ENCODE measurements around the gene NCBP3.
A peak's percentile ranks its signal among the peaks of the same experiment; 100 is the strongest.

The NCBP3 gene

GRCh38 chr17:3890082-3890877 lies 44.2 kb upstream of the NCBP3 start:
- H3K27ac ChIP-seq (ENCODE audit: low read depth, low read length): no peak overlapping the region
- H3K27me3 ChIP-seq (ENCODE audit: control insufficient read depth in 1 of 2, insufficient read depth in 2 of 2, low read length in 2 of 2): no peaks in the 10 kb centered on the region
- H3K9me3 ChIP-seq (ENCODE audit: control insufficient read depth in 1 of 2, low read length in 2 of 2): no peaks in the 10 kb centered on the region
- no peak overlapping the region for H3K4me3 ChIP-seq (ENCODE audit: low read depth in 1 of 2, low read length in 2 of 2)
- H3K36me3 ChIP-seq (ENCODE audit: control insufficient read depth in 1 of 2, insufficient read depth in 2 of 2, low read length in 2 of 2): no peaks in the 10 kb centered on the region
- peaks cover 55 to 81% of the 10 kb centered on the region in 2 donors for H3K4me1 ChIP-seq (ENCODE audit: control insufficient read depth in 1 of 2, insufficient read depth in 2 of 2, low read length in 2 of 2)
- H3K9ac ChIP-seq (ENCODE audit: low read depth in 1 of 2, low read length in 2 of 2): peak overlapping the region in 1 of 2 donors; percentile 6

GRCh38 chr17:3889325-3890012 lies 43.4 kb upstream of the NCBP3 start:
- Histone ChIP-seq H3K36me3 (ENCODE audit: control insufficient read depth in 1 of 2, insufficient read depth in 2 of 2, low read length in 2 of 2) (peaks cover 0 to 3% of the 10 kb centered on the region in 2 donors), H3K27ac (ENCODE audit: low read depth, low read length) (no peak overlapping the region), H3K27me3 (ENCODE audit: control insufficient read depth in 1 of 2, insufficient read depth in 2 of 2, low read length in 2 of 2) (no peaks in the 10 kb centered on the region), H3K4me1 (ENCODE audit: control insufficient read depth in 1 of 2, insufficient read depth in 2 of 2, low read length in 2 of 2) (peaks cover 47 to 76% of the 10 kb centered on the region in 2 donors), H3K9ac (ENCODE audit: low read depth in 1 of 2, low read length in 2 of 2) (peak overlapping the region in 1 of 2 donors; percentile 35), H3K4me3 (ENCODE audit: low read depth in 1 of 2, low read length in 2 of 2) (no peak overlapping the region), H3K9me3 (ENCODE audit: control insufficient read depth in 1 of 2, low read length in 2 of 2) (no peaks in the 10 kb centered on the region)

GRCh38 chr17:3888343-3889171 lies 42.5 kb upstream of the NCBP3 start:
- Histone ChIP-seq H3K27ac (ENCODE audit: low read depth, low read length) (peak overlapping the region; percentile 78), H3K36me3 (ENCODE audit: control insufficient read depth in 1 of 2, insufficient read depth in 2 of 2, low read length in 2 of 2) (peaks cover 0 to 3% of the 10 kb centered on the region in 2 donors), H3K9me3 (ENCODE audit: control insufficient read depth in 1 of 2, low read length in 2 of 2) (no peaks in the 10 kb centered on the region), H3K4me3 (ENCODE audit: low read depth in 1 of 2, low read length in 2 of 2) (peak overlapping the region in 1 of 2 donors; percentile 24), H3K9ac (ENCODE audit: low read depth in 1 of 2, low read length in 2 of 2) (peak overlapping the region; percentile 32 to 35), H3K4me1 (ENCODE audit: control insufficient read depth in 1 of 2, insufficient read depth in 2 of 2, low read length in 2 of 2) (peaks cover 38 to 67% of the 10 kb centered on the region in 2 donors), H3K27me3 (ENCODE audit: control insufficient read depth in 1 of 2, insufficient read depth in 2 of 2, low read length in 2 of 2) (no peaks in the 10 kb centered on the region)

GRCh38 chr17:3887804-3888203 lies 41.8 kb upstream of the NCBP3 start:
- Histone ChIP-seq H3K27me3 (ENCODE audit: control insufficient read depth in 1 of 2, insufficient read depth in 2 of 2, low read length in 2 of 2) (no peaks in the 10 kb centered on the region), H3K4me1 (ENCODE audit: control insufficient read depth in 1 of 2, insufficient read depth in 2 of 2, low read length in 2 of 2) (peaks cover 35 to 63% of the 10 kb centered on the region in 2 donors), H3K4me3 (ENCODE audit: low read depth in 1 of 2, low read length in 2 of 2) (no peak overlapping the region), H3K9me3 (ENCODE audit: control insufficient read depth in 1 of 2, low read length in 2 of 2) (no peaks in the 10 kb centered on the region), H3K36me3 (ENCODE audit: control insufficient read depth in 1 of 2, insufficient read depth in 2 of 2, low read length in 2 of 2) (peaks cover 0 to 10% of the 10 kb centered on the region in 2 donors), H3K9ac (ENCODE audit: low read depth in 1 of 2, low read length in 2 of 2) (peak overlapping the region; percentile 20 to 39), H3K27ac (ENCODE audit: low read depth, low read length) (peak overlapping the region; percentile 78)

- Histone ChIP-seq H3K4me1 (ENCODE audit: control insufficient read depth in 1 of 2, insufficient read depth in 2 of 2, low read length in 2 of 2) (peaks cover 35 to 63% of the 10 kb centered on the region in 2 donors), H3K36me3 (ENCODE audit: control insufficient read depth in 1 of 2, insufficient read depth in 2 of 2, low read length in 2 of 2) (peaks cover 0 to 11% of the 10 kb centered on the region in 2 donors), H3K9ac (ENCODE audit: low read depth in 1 of 2, low read length in 2 of 2) (peak overlapping the region; percentile 20 to 39), H3K9me3 (ENCODE audit: control insufficient read depth in 1 of 2, low read length in 2 of 2) (no peaks in the 10 kb centered on the region), H3K4me3 (ENCODE audit: low read depth in 1 of 2, low read length in 2 of 2) (no peak overlapping the region), H3K27me3 (ENCODE audit: control insufficient read depth in 1 of 2, insufficient read depth in 2 of 2, low read length in 2 of 2) (no peaks in the 10 kb centered on the region), H3K27ac (ENCODE audit: low read depth, low read length) (peak overlapping the region; percentile 78)
Measured at GRCh38 chr17:3887394-3887793, 41.3 kb upstream of the NCBP3 start.

GRCh38 chr17:3886776-3887175 lies 40.7 kb upstream of the NCBP3 start:
- H3K27me3 ChIP-seq (ENCODE audit: control insufficient read depth in 1 of 2, insufficient read depth in 2 of 2, low read length in 2 of 2): no peaks in the 10 kb centered on the region
- H3K27ac ChIP-seq (ENCODE audit: low read depth, low read length): no peak overlapping the region
- H3K36me3 ChIP-seq (ENCODE audit: control insufficient read depth in 1 of 2, insufficient read depth in 2 of 2, low read length in 2 of 2): peaks cover 0 to 11% of the 10 kb centered on the region in 2 donors
- no peaks in the 10 kb centered on the region for H3K9me3 ChIP-seq (ENCODE audit: control insufficient read depth in 1 of 2, low read length in 2 of 2)
- peak overlapping the region; percentile 20 to 39 for H3K9ac ChIP-seq (ENCODE audit: low read depth in 1 of 2, low read length in 2 of 2)
- H3K4me3 ChIP-seq (ENCODE audit: low read depth in 1 of 2, low read length in 2 of 2): peak overlapping the region in 1 of 2 donors; percentile 23
- H3K4me1 ChIP-seq (ENCODE audit: control insufficient read depth in 1 of 2, insufficient read depth in 2 of 2, low read length in 2 of 2): peaks cover 32 to 59% of the 10 kb centered on the region in 2 donors

- Histone ChIP-seq H3K9ac (ENCODE audit: low read depth in 1 of 2, low read length in 2 of 2) (no peak overlapping the region), H3K9me3 (ENCODE audit: control insufficient read depth in 1 of 2, low read length in 2 of 2) (no peaks in the 10 kb centered on the region), H3K36me3 (ENCODE audit: control insufficient read depth in 1 of 2, insufficient read depth in 2 of 2, low read length in 2 of 2) (peaks cover 0 to 15% of the 10 kb centered on the region in 2 donors), H3K4me1 (ENCODE audit: control insufficient read depth in 1 of 2, insufficient read depth in 2 of 2, low read length in 2 of 2) (peaks cover 24 to 53% of the 10 kb centered on the region in 2 donors), H3K4me3 (ENCODE audit: low read depth in 1 of 2, low read length in 2 of 2) (no peak overlapping the region), H3K27ac (ENCODE audit: low read depth, low read length) (no peak overlapping the region), H3K27me3 (ENCODE audit: control insufficient read depth in 1 of 2, insufficient read depth in 2 of 2, low read length in 2 of 2) (no peaks in the 10 kb centered on the region)
Measured at GRCh38 chr17:3885970-3886369, 39.9 kb upstream of the NCBP3 start.

GRCh38 chr17:3885271-3885670 lies 39.2 kb upstream of the NCBP3 start:
- H3K36me3 ChIP-seq (ENCODE audit: control insufficient read depth in 1 of 2, insufficient read depth in 2 of 2, low read length in 2 of 2): peaks cover 0 to 15% of the 10 kb centered on the region in 2 donors
- H3K4me1 ChIP-seq (ENCODE audit: control insufficient read depth in 1 of 2, insufficient read depth in 2 of 2, low read length in 2 of 2): peaks cover 30 to 52% of the 10 kb centered on the region in 2 donors
- H3K4me3 ChIP-seq (ENCODE audit: low read depth in 1 of 2, low read length in 2 of 2): no peak overlapping the region
- H3K27me3 ChIP-seq (ENCODE audit: control insufficient read depth in 1 of 2, insufficient read depth in 2 of 2, low read length in 2 of 2): no peaks in the 10 kb centered on the region
- no peak overlapping the region for H3K27ac ChIP-seq (ENCODE audit: low read depth, low read length)
- no peaks in the 10 kb centered on the region for H3K9me3 ChIP-seq (ENCODE audit: control insufficient read depth in 1 of 2, low read length in 2 of 2)
- H3K9ac ChIP-seq (ENCODE audit: low read depth in 1 of 2, low read length in 2 of 2): no peak overlapping the region

- Histone ChIP-seq H3K4me3 (ENCODE audit: low read depth in 1 of 2, low read length in 2 of 2) (no peak overlapping the region), H3K27me3 (ENCODE audit: control insufficient read depth in 1 of 2, insufficient read depth in 2 of 2, low read length in 2 of 2) (no peaks in the 10 kb centered on the region), H3K4me1 (ENCODE audit: control insufficient read depth in 1 of 2, insufficient read depth in 2 of 2, low read length in 2 of 2) (peaks cover 40 to 52% of the 10 kb centered on the region in 2 donors), H3K27ac (ENCODE audit: low read depth, low read length) (no peak overlapping the region), H3K9ac (ENCODE audit: low read depth in 1 of 2, low read length in 2 of 2) (no peak overlapping the region), H3K36me3 (ENCODE audit: control insufficient read depth in 1 of 2, insufficient read depth in 2 of 2, low read length in 2 of 2) (peaks cover 0 to 15% of the 10 kb centered on the region in 2 donors), H3K9me3 (ENCODE audit: control insufficient read depth in 1 of 2, low read length in 2 of 2) (no peaks in the 10 kb centered on the region)
Measured at GRCh38 chr17:3884188-3884587, 38.1 kb upstream of the NCBP3 start.

Data from duodenal mucosa (tissue), 2 donors.